GM12872 (cell line): ENCODE data around the gene KCNJ15.

Source experiments
- CTCF ChIP-seq: IDR thresholded peaks from 3 replicates; pipeline ENCODE4 v1.5.1; 2011; ENCODE audit warnings: low read depth, mild to moderate bottlenecking, low read length, moderate library complexity; ENCODE audit not compliant: insufficient read depth

The KCNJ15 gene

GRCh38 chr21:38287476-38287875, 30.7 kb downstream of the KCNJ15 start:
- TF ChIP-seq CTCF: no peak

- no peak for TF ChIP-seq CTCF
Observed at GRCh38 chr21:38289705-38290485, 33.1 kb downstream of the KCNJ15 start.

DNA sequence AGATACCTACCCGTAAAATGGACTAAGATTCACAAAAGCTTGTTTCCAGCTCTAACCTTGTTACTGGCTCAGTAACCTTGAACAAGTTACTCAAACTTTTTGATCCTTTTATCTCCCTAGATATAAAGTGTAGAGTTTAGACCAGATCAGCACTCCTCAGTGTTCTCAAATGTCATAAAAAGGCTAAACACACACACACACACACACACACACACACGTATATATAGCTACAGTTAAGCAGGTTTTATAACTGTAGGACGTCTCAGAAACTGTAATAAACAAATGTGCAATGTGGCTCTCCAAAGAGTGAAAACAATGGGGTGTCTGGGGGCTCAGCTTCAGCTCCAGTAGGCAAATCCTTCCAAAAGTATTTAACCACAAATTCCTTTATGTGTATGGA, 34.0 kb downstream of the KCNJ15 start:
- no peak for TF ChIP-seq CTCF

- TF ChIP-seq CTCF: no peak
Observed at GRCh38 chr21:38291874-38292273, 35.1 kb downstream of the KCNJ15 start.

- no peak for TF ChIP-seq CTCF
Observed at GRCh38 chr21:38293113-38293512, 36.3 kb downstream of the KCNJ15 start.

- no peak for TF ChIP-seq CTCF
Observed at GRCh38 chr21:38293765-38294164, 37.0 kb downstream of the KCNJ15 start.

DNA sequence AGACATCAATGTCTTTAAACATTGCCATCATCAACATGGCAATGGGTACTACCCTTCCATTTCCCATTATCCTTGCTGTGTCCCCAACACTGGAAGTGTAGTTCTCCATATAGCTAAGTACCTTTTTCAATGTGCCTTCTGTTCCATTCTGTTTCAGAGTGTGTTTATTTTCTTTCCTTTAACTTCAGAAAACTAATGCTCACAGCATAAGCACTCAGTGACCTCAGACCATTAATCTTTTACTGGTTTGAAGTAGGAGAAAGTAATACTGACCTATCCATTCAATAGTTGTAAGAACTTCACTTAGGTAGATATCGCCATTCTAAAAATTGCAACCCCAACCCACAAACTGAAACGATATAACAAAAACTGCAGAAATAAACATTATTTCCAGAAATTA, 37.8 kb downstream of the KCNJ15 start:
- no peak for TF ChIP-seq CTCF
